Forelimb muscle (tissue), 1 donor: ENCODE results near the gene ADAP2. TPM values are rescaled to one million over a fixed set of nuclear protein-coding genes. Genes with fewer than 3 reads are reported as not detected.
"Not testable (repeated sequence)": the region's sequence is repeated elsewhere in the genome, so short reads cannot be mapped to it uniquely, and the experiment has no call there.

ENCODE experiments used
- DNase-seq: peaks from one replicate; pipeline ENCODE4 v3.0.0-alpha.2; 2013; ENCODE audit warnings: low read depth
- polyA plus RNA-seq: library from polyadenylated mRNA; unstranded; fragments of 120-200 nt; gene quantifications from one replicate; pipeline ENCODE4 v1.2.1, GENCODE V29; 2013; ENCODE audit not compliant: insufficient read length

Gene ADAP2
- polyA plus RNA-seq, result 5.1 TPM

GRCh38 chr17:30921544-30922196, at the start of gene ADAP2:
ADAP2 (plus strand) TSS chr17:30921945; CDS start chr17:30922015, 70 bp downstream.
- DNase-seq, result no peak

GRCh38 chr17:30886187-30886586, 35.6 kb upstream of the ADAP2 start:
- no peak for DNase-seq

GRCh38 chr17:30894236-30894635, 27.5 kb upstream of the ADAP2 start:
- no peak for DNase-seq

- no peak for DNase-seq
Observed at GRCh38 chr17:30897311-30897710, 24.4 kb upstream of the ADAP2 start.

DNA sequence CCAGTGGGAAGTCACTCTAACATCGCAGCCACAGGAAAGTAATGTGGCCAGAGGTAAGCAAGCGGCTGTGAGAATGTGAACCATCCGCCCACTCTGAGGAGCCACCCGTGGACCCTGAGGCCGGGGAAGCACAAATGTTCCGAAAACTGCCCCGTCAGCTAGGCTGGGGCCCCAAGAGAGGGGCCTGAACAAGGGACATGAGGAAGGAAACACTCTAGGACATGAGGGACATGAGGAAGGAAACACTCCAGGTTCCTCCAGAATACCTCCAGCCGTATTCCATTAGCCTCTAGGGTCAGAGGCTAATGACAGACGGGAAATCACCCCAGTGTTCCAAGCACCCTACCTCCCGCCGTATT, 16.0 kb upstream of the ADAP2 start:
- no peak for DNase-seq

- peak; percentile 65 for DNase-seq
Observed at GRCh38 chr17:30906101-30906911, 15.4 kb upstream of the ADAP2 start, which contains the start of gene TEFM. TEFM (minus strand) TSS chr17:30906238; CDS start chr17:30906198, 40 bp downstream.

DNA sequence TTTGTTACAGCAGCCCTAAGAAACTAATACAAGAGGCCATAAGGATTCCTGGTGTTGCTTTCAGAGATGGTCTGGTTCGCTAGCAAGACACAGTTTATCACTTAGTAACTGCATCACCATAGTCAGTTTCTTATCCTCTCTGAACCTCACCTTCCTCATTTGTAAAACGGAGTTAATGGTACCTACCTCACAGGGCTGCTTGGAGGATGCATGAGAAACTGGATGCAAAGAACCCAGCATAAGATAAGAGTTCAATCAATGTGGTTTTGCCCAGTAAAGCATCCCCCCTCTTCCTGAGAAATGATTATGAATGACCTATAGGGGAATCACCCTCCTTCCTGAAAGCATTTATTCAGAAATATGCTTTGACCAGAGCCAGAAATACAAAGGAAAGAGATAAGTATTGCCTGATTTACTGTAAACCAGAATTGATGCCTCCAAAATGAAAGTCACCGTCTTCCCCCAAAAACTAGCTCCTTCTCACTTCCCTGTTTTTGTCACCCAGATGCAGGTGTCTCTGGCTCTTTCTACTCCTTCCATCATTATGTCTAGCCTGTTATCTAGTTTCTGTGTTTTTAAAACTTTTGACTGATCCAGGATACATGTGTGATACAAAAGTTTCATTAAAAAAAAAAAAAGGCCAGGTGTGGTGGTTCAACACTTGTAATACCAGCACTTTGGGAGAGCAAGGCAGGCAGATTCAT, 12.9 kb upstream of the ADAP2 start:
- no peak for DNase-seq

DNA sequence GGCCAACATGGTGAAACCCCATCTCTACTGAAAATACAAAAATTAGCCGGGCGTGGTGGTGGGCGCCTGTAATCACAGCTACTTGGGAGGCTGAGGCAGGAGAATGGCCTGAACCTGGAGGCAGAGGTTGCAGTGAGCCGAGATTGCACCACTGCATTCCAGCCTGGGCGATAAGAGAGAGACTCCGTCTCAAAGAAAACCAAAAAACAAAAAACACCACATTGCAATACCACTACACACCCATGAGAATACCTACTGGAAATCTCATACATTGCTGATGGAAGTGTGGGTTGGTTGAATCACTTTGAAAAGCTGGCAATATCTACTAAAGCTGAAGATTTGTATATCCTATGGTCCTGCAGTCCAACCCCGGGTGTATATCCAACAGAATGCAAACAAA, 11.6 kb upstream of the ADAP2 start:
- DNase-seq, result not testable (repeated sequence)

DNA sequence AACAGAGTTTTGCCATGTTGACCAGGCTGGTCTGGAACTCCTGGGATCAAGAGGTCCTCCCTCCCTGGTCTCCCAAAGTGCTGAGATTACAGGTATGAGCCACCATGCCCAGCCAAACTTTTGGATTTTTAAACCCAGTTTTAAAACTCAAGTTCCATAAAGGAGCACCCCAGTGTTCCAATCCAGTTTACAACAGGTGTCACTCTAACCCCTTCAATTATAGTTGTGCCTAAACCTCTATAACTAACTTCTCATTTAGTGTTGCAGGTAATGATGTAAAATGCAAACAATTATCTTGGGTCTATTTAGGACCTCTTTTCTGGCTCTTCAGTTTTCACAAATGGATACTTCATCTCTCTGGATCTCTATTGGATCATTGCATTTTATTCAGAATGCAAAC, 7.8 kb upstream of the ADAP2 start:
- no peak for DNase-seq

DNA sequence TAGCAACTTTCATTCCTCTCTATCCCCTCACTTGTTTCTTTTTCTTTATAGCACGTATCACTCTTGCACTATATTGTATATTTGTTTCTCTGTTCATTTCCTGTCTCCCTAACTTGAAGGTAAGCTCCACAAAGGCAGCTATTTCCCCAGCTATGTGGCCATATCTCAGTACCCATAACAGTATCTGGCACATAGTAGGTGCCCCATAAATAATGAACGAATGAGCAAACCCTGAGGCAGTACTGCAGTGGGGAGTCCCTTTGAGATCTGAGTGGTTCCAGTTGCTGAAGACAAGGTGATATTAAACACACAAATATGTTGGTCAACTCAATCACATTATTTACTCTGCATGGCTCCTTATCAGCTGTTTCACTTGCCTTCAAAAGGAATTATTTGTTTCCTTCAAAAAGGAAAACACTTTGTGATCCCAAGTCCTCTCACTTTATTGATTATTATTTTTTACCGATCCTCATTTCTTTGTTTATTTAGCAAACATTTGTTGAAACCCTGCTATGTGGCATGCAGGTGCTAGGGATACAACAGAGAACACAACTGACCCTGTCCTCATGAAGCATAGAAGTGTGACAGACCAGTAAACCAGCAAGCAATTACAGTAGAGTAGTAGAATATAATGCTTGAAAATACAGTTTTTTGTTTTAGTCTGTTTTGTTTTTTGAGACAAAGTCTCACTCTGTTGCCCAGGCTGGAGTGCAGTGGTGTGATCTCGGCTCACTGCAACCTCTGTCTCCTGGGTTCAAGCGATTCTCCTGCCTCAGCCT, 5.7 kb upstream of the ADAP2 start:
- DNase-seq, result no peak

- DNase-seq, result no peak
Observed at GRCh38 chr17:30917050-30917449, 4.7 kb upstream of the ADAP2 start.

DNA sequence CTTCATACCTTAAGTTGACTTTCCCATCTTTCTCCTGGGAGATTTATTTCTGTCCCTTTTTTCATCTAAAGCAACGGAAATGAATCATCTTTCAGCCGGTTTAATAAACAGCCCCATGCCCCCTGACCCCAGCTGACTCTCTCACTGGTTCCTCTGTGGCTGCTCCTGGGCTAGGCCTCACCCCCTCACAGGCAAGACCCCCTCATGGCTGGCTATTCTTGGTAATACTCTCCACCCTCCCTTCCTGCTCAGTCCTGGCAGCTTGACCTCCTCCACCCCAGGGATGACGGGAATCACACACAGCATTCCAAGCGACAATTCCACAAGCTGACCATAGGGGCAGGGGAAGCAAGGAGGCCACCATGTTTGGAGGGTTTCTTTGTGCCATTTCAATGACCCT, 1.5 kb upstream of the ADAP2 start:
- no peak for DNase-seq

DNA sequence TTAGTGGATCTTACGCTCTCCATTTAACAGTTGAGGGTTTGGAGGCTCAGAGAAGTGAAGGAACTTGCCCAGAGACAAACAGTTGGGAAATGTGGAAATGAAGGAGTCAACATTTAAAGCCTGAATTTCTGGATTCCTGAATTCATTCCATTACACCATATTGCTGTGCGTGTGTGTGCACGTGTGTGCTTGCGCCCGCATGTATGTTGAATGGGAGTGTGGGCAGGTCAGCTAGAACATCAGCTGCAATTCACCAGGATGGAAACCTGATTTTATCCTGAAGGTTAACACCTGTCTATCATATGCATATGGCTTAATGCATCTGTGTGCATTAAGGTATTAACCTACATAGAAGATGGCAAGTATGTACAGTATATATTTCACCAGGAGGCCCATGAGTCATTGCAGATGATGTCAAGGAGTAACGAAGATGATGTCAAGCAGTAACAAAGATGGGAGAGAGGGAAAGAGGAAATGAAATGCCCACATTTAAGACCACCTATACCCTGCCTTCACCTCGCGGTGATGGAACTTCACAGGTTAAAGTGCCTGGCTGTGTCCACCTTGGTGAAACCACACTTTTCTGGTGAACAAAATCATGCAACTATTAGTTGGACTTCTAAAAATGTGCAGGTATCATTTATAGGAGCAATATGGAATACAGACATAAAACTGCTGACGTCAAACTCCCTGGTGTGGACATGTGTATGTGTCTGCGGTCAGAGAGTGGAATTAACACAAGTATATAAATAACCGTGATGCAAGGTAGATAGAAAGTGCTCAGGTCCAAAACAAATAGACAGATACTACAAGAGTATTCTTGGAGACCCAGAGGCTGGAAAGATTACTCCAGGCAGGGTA, 832 bp upstream of the ADAP2 start:
- DNase-seq, result no peak

- no peak for DNase-seq
Observed at GRCh38 chr17:30922235-30923030, 688 bp downstream of the ADAP2 start.

- DNase-seq, result no peak
Observed at GRCh38 chr17:30924341-30924740, 2.6 kb downstream of the ADAP2 start.

DNA sequence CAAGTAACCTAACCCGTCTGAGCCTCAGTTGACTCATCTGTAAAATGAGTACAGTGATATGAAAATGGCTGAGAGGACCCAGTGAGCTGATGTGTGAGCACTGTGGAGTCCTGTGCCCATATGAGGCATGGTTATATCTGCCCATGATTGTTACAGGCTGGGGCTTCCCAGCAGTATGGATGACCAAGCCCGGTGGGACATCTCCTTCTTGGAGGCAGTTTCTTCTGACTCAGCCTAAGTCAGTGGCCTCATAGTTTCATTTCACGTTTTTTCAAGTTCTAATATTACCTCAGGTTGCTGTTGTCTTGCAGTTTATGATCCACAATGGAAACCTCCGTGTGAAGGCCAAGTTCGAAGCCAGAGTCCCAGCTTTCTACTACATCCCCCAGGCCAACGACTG, 4.8 kb downstream of the ADAP2 start:
- no peak for DNase-seq

GRCh38 chr17:30927756-30928155, 6.0 kb downstream of the ADAP2 start:
- DNase-seq, result no peak

GRCh38 chr17:30928584-30928983, 6.8 kb downstream of the ADAP2 start:
- DNase-seq, result no peak

DNA sequence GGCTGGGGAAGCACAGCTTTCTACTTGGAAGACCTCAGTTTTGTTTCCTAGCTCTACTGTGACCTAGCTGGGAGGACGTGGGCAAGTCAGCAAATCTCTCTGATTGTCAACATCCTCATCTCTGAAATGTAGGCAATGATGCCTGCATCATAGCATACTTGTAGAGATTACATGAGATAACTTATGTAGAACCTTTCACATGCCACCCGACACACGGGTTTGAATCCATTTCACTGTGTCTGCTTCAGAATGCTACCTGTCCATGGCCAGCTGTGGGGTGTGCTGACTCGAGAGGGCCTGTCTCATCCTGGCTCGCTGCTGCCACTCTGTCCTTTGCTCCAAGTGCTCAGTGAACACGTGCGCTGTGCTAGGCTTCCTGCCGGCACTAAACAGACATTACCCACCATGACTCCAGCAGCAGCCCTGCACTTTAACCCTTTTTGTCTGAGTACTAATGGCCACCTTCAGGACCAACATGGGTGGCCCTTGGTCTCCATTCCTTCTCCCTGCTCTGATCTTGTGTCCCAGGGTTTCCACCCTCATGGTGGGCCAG, 7.4 kb downstream of the ADAP2 start:
- DNase-seq, result no peak

DNA sequence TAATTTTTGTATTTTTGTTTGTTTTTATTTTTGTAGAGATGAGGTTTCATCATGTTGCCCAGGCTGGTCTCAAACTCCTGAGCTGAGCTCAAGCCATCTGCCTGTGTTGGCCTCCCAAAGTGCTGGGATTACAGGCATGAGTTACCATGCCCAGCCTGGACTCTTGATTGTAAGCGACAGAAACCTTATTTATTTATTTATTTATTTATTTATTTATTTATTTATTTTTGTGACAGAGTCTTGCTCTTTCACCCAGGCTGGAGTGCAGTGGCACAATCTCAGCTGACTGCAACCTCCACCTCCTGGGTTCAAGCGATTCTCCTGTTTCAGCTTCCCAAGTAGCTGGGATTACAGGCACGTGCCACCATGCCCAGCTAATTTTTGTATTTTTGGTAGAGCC, 8.1 kb downstream of the ADAP2 start:
- DNase-seq, result not testable (repeated sequence)
